ENCODE measurements around the gene MACROD2. TPM values are rescaled to one million over a fixed set of nuclear protein-coding genes. Genes with fewer than 3 reads are reported as not detected.

The MACROD2 gene
- polyA plus RNA-seq, 1 donor (not counting 4 experiments of a cell fraction or from before 2014, with no cell fraction given), result 0.71 TPM

DNA sequence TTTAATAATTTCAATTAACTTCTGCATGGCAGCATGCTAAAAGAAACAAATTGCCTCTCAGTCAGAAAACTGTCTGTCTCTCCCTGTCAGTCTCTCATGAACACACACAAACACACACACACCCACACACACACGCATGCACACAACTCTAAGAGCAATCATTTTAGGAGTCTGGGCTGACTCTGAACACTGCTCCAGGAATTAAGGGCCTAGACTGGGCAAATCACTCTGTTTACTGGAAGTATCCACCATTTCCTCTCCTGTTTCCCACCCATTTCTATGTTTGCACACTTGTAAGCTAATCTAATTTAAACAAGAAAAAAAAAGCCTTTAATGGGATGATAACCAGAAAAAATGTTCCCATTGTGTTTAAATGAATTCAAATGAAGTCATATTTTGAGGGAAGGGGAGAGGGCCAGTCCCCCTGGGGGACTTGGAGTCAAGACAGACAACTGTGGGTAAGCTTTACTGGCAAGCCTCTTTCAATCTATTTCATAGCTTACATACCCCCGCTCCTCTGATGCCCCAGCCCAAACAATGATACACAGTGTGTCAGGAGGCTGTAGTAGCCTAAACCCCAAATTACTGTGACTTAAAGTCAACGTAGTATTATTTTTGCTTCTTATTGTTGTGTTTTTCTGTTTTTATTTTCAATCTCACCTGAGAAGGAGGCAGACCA is 789.9 kb downstream of the MACROD2 start:
- no peak overlapping the region for H3K27ac ChIP-seq (ENCODE audit: control insufficient read depth, insufficient read depth, low read length)
- no peaks in the 10 kb centered on the region for H3K9me1 ChIP-seq (ENCODE audit: control insufficient read depth, extremely low read depth, insufficient read depth, low read length)
- no peaks in the 10 kb centered on the region for H3K4me1 ChIP-seq (ENCODE audit: control insufficient read depth, extremely low read depth, insufficient read depth, low read length)
- no peak for DNase-seq (ENCODE audit: low read depth, low spot score)
- no peak for FAIRE-seq
- H3K79me2 ChIP-seq (ENCODE audit: control insufficient read depth, insufficient read depth, low read length), result no peaks in the 10 kb centered on the region
- H3K9me3 ChIP-seq (ENCODE audit: control insufficient read depth, low read depth, low read length), result no peaks in the 10 kb centered on the region
- TF ChIP-seq, protein P1, sequence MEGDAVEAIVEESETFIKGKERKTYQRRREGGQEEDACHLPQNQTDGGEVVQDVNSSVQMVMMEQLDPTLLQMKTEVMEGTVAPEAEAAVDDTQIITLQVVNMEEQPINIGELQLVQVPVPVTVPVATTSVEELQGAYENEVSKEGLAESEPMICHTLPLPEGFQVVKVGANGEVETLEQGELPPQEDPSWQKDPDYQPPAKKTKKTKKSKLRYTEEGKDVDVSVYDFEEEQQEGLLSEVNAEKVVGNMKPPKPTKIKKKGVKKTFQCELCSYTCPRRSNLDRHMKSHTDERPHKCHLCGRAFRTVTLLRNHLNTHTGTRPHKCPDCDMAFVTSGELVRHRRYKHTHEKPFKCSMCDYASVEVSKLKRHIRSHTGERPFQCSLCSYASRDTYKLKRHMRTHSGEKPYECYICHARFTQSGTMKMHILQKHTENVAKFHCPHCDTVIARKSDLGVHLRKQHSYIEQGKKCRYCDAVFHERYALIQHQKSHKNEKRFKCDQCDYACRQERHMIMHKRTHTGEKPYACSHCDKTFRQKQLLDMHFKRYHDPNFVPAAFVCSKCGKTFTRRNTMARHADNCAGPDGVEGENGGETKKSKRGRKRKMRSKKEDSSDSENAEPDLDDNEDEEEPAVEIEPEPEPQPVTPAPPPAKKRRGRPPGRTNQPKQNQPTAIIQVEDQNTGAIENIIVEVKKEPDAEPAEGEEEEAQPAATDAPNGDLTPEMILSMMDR (optimal IDR thresholded peaks at IDR 0.05 in 1 of 3, IDR thresholded peaks at IDR 0.05 in 1 of 3, conservative IDR thresholded peaks at IDR 0.05 in 1 of 3; ENCODE audit: extremely low read depth in 1 of 3, insufficient read depth in 2 of 3, low read length in 3 of 3), result no peak
- no peak for TF ChIP-seq EZH2 (IDR thresholded peaks at IDR 0.05; ENCODE audit: low read length)
- dilution Hi-C loops (cut with MboI; ENCODE audit: extremely low pct_ligation_motif_present, low sequenced_read_pairs), result no loop called here
- H3K4me3 ChIP-seq (ENCODE audit: control insufficient read depth in 2 of 3, extremely low read depth in 1 of 3, insufficient read depth in 2 of 3, low read depth in 1 of 3, low read length in 3 of 3), result no peak overlapping the region
- H3K9ac ChIP-seq (ENCODE audit: control insufficient read depth, extremely low read depth, insufficient read depth, low read length), result no peak overlapping the region
- no peaks in the 10 kb centered on the region for H3K27me3 ChIP-seq (ENCODE audit: control insufficient read depth, extremely low read depth, insufficient read depth, low read length)
- no peaks in the 10 kb centered on the region for H4K20me1 ChIP-seq (ENCODE audit: control insufficient read depth, extremely low read depth, insufficient read depth, low read length)
- H3K4me2 ChIP-seq (ENCODE audit: control insufficient read depth, extremely low read depth, insufficient read depth, low read depth, low read length), result no peak overlapping the region
- H2AFZ ChIP-seq (ENCODE audit: control insufficient read depth, low read length), result no peak overlapping the region
- no peaks in the 10 kb centered on the region for H3K36me3 ChIP-seq (ENCODE audit: control insufficient read depth in 2 of 2, extremely low read depth in 1 of 2, insufficient read depth in 2 of 2, low read length in 2 of 2)

DNA sequence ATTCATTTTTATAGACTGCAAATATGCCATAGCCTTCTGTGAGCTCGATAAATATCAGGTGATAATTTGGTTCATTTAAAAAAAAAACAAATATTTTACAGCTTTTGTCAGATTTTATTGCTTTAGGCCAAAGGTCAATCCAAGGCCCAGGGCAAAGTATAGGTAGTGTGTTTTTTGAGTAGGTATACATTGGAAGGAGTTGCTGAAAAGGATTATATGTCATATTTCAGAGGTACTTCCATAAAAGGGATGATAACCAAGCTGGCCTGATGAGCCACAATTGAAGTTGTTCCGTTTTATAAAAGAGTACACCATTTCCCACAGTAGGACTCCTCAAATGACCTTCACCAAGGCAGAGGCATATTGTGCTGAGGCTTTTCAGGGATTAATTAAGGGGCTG is 794.9 kb downstream of the MACROD2 start:
- Histone ChIP-seq H3K4me3 (ENCODE audit: control insufficient read depth in 2 of 3, extremely low read depth in 1 of 3, insufficient read depth in 2 of 3, low read depth in 1 of 3, low read length in 3 of 3) (no peak overlapping the region), H2AFZ (ENCODE audit: control insufficient read depth, low read length) (no peak overlapping the region), H3K4me1 (ENCODE audit: control insufficient read depth, extremely low read depth, insufficient read depth, low read length) (no peaks in the 10 kb centered on the region), H3K9ac (ENCODE audit: control insufficient read depth, extremely low read depth, insufficient read depth, low read length) (no peak overlapping the region), H3K36me3 (ENCODE audit: control insufficient read depth in 2 of 2, extremely low read depth in 1 of 2, insufficient read depth in 2 of 2, low read length in 2 of 2) (no peaks in the 10 kb centered on the region), H3K9me3 (ENCODE audit: control insufficient read depth, low read depth, low read length) (no peaks in the 10 kb centered on the region), H3K9me1 (ENCODE audit: control insufficient read depth, extremely low read depth, insufficient read depth, low read length) (no peaks in the 10 kb centered on the region), H3K27ac (ENCODE audit: control insufficient read depth, insufficient read depth, low read length) (no peak overlapping the region), H3K4me2 (ENCODE audit: control insufficient read depth, extremely low read depth, insufficient read depth, low read depth, low read length) (no peak overlapping the region), H4K20me1 (ENCODE audit: control insufficient read depth, extremely low read depth, insufficient read depth, low read length) (no peaks in the 10 kb centered on the region), H3K79me2 (ENCODE audit: control insufficient read depth, insufficient read depth, low read length) (no peaks in the 10 kb centered on the region), H3K27me3 (ENCODE audit: control insufficient read depth, extremely low read depth, insufficient read depth, low read length) (no peaks in the 10 kb centered on the region)
- TF ChIP-seq, protein P1 (optimal IDR thresholded peaks at IDR 0.05 in 1 of 3, IDR thresholded peaks at IDR 0.05 in 1 of 3, conservative IDR thresholded peaks at IDR 0.05 in 1 of 3; ENCODE audit: extremely low read depth in 1 of 3, insufficient read depth in 2 of 3, low read length in 3 of 3), result no peak
- FAIRE-seq (no peak), DNase-seq (ENCODE audit: low read depth, low spot score) (no peak)
- dilution Hi-C loops (cut with MboI; ENCODE audit: extremely low pct_ligation_motif_present, low sequenced_read_pairs), result no loop called here
